Fibroblast of lung (primary cell): ENCODE measurements around the gene SLC9A3.

Experiments
- EZH2 ChIP-seq: IDR thresholded peaks from 2 replicates; pipeline ENCODE4 v1.5.1; 2012; ENCODE audit warnings: low read length, control low read depth, mild to moderate bottlenecking; ENCODE audit errors: missing control alignments
- TF ChIP-seq, protein P1 (sequence below), 2 donors: IDR thresholded peaks in 1 of 2; conservative IDR thresholded peaks in 1 of 2; 1 replicate in 1 of 2; 2 replicates in 1 of 2; pipeline ENCODE4 v1.5.1; 2011 to 2012; ENCODE audit warnings: low read length in 2 of 2, control low read depth in 1 of 2, inconsistent platforms in 1 of 2, low read depth in 1 of 2, mild to moderate bottlenecking in 1 of 2

DNA sequence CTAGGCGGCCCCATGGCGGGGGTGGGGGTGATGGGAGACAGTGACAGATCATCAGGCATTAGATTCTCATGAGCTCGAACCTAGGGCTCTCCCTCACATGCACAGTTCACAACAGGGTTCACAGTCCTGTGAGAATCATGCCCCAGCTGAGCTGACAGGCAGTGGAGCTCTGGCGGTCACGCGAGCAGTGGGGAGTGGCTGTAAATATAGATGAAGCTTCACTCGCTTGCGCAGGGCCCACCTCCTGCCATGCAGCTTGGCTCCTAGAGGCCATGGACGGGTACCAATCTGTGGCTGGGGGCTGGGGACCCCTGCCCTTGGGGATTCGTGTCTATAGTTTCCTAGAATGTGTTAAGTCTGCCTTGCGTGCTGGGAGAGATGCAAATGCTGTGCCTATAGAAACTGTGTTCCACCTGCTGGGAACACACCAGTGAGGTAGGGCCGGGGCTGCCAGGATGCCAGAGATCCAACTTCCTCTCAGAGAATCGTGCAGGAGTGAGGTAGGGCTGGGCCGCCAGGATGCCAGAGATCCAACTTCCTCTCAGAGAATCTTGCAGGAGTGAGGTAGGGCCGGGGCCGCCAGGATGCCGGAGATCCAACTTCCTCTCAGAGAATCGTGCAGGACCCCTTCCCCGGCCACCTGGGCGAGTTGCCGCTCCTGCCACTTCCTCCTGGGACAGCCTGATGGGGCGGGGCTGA lies 95.3 kb downstream of the SLC9A3 start:
- TF ChIP-seq, protein P1, sequence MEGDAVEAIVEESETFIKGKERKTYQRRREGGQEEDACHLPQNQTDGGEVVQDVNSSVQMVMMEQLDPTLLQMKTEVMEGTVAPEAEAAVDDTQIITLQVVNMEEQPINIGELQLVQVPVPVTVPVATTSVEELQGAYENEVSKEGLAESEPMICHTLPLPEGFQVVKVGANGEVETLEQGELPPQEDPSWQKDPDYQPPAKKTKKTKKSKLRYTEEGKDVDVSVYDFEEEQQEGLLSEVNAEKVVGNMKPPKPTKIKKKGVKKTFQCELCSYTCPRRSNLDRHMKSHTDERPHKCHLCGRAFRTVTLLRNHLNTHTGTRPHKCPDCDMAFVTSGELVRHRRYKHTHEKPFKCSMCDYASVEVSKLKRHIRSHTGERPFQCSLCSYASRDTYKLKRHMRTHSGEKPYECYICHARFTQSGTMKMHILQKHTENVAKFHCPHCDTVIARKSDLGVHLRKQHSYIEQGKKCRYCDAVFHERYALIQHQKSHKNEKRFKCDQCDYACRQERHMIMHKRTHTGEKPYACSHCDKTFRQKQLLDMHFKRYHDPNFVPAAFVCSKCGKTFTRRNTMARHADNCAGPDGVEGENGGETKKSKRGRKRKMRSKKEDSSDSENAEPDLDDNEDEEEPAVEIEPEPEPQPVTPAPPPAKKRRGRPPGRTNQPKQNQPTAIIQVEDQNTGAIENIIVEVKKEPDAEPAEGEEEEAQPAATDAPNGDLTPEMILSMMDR (conservative IDR thresholded peaks at IDR 0.05 in 1 of 2, IDR thresholded peaks at IDR 0.05 in 1 of 2; ENCODE audit: low read depth in 1 of 2, low read length in 2 of 2), result no peak
- no peak for TF ChIP-seq EZH2
